Thoracic aorta (tissue), 2 donors: ENCODE results near the gene GABBR2. TPM values are rescaled to one million over a fixed set of nuclear protein-coding genes. Genes with fewer than 3 reads are reported as not detected.

ENCODE experiments used
- ATAC-seq: fragments of 150-250 bp; one replicate; pipeline ENCODE4 v1.8.0; 2017; ENCODE audit warnings: low read depth; ENCODE audit not compliant: insufficient number of reproducible peaks, low FRiP score
- DNase-seq: peaks from one replicate; pipeline ENCODE4 v3.0.0-alpha.2; 2020; ENCODE audit warnings: low spot score
- H3K27ac ChIP-seq, 2 donors: fragments of 200-600 bp; sonication (generic); 1 replicate in 1 of 2; 2 replicates in 1 of 2; pipeline ENCODE4 v1.5.1; 2016; ENCODE audit warnings: mild to moderate bottlenecking in 2 of 2, moderate library complexity in 2 of 2
- H3K27me3 ChIP-seq: fragments of 200-600 bp; sonication (generic); replicated peaks from 2 replicates; pipeline ENCODE4 v1.6.0; 2016; ENCODE audit warnings: mild to moderate bottlenecking; ENCODE audit not compliant: insufficient read depth
- H3K36me3 ChIP-seq: fragments of 200-600 bp; sonication (generic); one replicate; pipeline ENCODE4 v1.5.1; 2016
- H3K4me1 ChIP-seq, 2 donors: fragments of 200-600 bp; sonication (generic); 1 replicate in 1 of 2; 2 replicates in 1 of 2; pipeline versions ENCODE4 v1.5.1 to v1.6.0; 2016; ENCODE audit warnings: low read depth in 2 of 2, mild to moderate bottlenecking in 1 of 2; ENCODE audit not compliant: control insufficient read depth in 1 of 2
- H3K4me3 ChIP-seq: fragments of 200-600 bp; sonication (generic); 2 replicates; pipeline ENCODE4 v1.5.1; 2016; ENCODE audit warnings: mild to moderate bottlenecking
- H3K9me3 ChIP-seq: fragments of 200-600 bp; sonication (generic); 2 replicates; pipeline ENCODE4 v1.5.1; 2016
- total RNA-seq, 2 donors: library from RNA; depleted of rRNA; stranded (reverse); fragments of >200 nt; gene quantifications; one replicate each; pipeline versions ENCODE4 v1.1.0 to v1.2.3, GENCODE V29; 2016
- TF ChIP-seq, protein P1 (sequence below): fragments of 200-600 bp; sonication (generic); IDR thresholded peaks from one replicate; pipeline ENCODE4 v1.5.1; 2019; ENCODE audit warnings: antibody characterized with exemption

Gene GABBR2
- total RNA-seq, 2 donors from 2014 or later = not detected

DNA sequence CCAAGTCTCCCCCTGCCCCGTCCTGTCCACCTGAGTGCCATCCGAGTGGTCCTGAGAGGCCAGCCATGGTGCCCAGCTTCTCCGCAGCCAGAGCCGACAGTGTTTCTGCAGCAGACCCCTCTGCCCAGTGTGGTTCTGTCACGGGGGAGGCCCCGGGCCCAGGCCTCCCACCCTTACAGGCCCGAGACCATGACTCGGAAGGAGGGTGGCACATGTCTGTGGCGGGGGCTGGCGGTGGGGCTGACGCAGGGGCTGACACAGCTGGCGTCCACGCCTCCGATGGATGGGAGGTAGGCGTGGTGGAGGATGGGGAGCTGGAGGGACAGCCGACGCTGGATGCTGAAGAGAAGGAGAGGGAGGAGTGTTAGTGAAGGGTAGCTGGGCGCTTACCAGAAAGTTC is 418.3 kb downstream of the GABBR2 start:
- TF ChIP-seq, protein P1, sequence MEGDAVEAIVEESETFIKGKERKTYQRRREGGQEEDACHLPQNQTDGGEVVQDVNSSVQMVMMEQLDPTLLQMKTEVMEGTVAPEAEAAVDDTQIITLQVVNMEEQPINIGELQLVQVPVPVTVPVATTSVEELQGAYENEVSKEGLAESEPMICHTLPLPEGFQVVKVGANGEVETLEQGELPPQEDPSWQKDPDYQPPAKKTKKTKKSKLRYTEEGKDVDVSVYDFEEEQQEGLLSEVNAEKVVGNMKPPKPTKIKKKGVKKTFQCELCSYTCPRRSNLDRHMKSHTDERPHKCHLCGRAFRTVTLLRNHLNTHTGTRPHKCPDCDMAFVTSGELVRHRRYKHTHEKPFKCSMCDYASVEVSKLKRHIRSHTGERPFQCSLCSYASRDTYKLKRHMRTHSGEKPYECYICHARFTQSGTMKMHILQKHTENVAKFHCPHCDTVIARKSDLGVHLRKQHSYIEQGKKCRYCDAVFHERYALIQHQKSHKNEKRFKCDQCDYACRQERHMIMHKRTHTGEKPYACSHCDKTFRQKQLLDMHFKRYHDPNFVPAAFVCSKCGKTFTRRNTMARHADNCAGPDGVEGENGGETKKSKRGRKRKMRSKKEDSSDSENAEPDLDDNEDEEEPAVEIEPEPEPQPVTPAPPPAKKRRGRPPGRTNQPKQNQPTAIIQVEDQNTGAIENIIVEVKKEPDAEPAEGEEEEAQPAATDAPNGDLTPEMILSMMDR = no peak
- Histone ChIP-seq H3K4me1 (no peaks in the 10 kb centered on the region), H3K4me3 (no peak overlapping the region), H3K27ac (no peak overlapping the region), H3K9me3 (no peaks in the 10 kb centered on the region), H3K27me3 (no peaks in the 10 kb centered on the region), H3K36me3 (no peaks in the 10 kb centered on the region)
- DNase-seq = no peak
- no peak for ATAC-seq

DNA sequence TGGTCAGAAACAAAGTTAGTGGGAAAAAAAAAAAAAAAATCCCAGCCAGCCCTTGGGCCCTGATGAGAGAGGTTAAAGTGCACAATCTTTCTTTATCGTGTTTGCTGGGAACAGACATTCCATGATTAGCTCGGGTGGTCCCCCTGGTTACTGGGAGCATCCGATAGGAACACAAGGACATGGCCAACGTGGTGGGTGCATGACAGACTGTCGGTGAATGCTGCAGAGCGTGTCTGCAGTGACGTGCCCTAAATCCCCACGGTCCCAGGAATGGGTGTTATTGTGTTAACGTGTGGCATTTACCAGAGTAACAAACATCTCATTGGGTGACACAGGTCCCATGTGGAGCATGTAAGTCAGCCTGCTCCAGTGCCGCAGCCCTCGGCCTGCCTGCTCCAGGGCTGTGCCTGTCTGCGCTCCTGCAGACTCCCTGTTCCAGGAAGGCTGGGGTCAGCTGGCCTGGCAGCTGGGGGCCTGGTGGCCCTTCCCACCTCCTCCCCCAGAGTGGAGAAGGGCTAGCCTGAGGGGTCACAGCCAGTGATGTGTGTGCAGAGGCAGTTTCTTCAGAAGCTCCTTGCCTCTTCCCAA is 419.0 kb downstream of the GABBR2 start:
- H3K4me3 ChIP-seq = no peak overlapping the region
- no peaks in the 10 kb centered on the region for H3K4me1 ChIP-seq
- H3K36me3 ChIP-seq = no peaks in the 10 kb centered on the region
- TF ChIP-seq, protein P1 = no peak
- H3K27me3 ChIP-seq = no peaks in the 10 kb centered on the region
- H3K9me3 ChIP-seq = no peaks in the 10 kb centered on the region
- DNase-seq (no peak), ATAC-seq (no peak)
- H3K27ac ChIP-seq = no peak overlapping the region

DNA sequence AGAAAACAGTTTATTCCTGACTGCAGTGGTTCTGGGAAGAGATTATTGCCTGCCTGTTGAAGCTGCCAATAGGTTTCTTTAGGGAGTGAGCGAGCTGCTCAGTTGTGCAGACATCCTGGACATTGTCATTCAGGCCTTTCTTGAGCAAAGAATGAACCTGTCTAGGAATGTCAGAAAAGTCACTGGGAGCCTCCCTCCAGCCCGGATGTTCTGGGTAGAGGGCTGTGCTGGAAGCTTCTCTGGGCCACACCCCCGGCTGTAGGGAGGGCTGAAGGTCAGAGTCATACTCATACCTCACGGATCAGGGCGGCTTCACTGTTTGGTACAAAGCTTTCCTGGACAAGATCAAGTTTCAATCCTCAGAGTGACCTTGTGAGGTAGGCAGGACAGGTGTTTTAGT is 419.9 kb downstream of the GABBR2 start:
- Histone ChIP-seq H3K9me3 (no peaks in the 10 kb centered on the region), H3K27ac (no peak overlapping the region), H3K36me3 (no peaks in the 10 kb centered on the region), H3K4me1 (no peaks in the 10 kb centered on the region), H3K27me3 (no peaks in the 10 kb centered on the region), H3K4me3 (no peak overlapping the region)
- DNase-seq (no peak), ATAC-seq (no peak)
- TF ChIP-seq, protein P1 = no peak

GRCh38 chr9:98287384-98287783 is 421.4 kb downstream of the GABBR2 start:
- no peaks in the 10 kb centered on the region for H3K27me3 ChIP-seq
- H3K4me1 ChIP-seq = no peaks in the 10 kb centered on the region
- no peak for ATAC-seq
- DNase-seq = no peak
- H3K27ac ChIP-seq = no peak overlapping the region
- no peak overlapping the region for H3K4me3 ChIP-seq
- H3K36me3 ChIP-seq = no peaks in the 10 kb centered on the region
- no peaks in the 10 kb centered on the region for H3K9me3 ChIP-seq
- TF ChIP-seq, protein P1 = no peak

- DNase-seq (no peak), ATAC-seq (no peak)
- TF ChIP-seq, protein P1 = no peak
- Histone ChIP-seq H3K27ac (no peak overlapping the region), H3K36me3 (no peaks in the 10 kb centered on the region), H3K9me3 (no peaks in the 10 kb centered on the region), H3K4me1 (no peaks in the 10 kb centered on the region), H3K27me3 (no peaks in the 10 kb centered on the region), H3K4me3 (no peak overlapping the region)
Observed at GRCh38 chr9:98285446-98285845, 423.3 kb downstream of the GABBR2 start.
